ES-I3 (cell line): ENCODE results near the gene ANKS1A.
"Not testable (repeated sequence)": the region's sequence is repeated elsewhere in the genome, so short reads cannot be mapped to it uniquely, and the experiment has no call there.

Experiments
- H3K36me3 ChIP-seq: 2 replicates; pipeline ENCODE4 v1.6.1; 2013; ENCODE audit warnings: mild to moderate bottlenecking, low read length, control low read depth, moderate library complexity; ENCODE audit not compliant: insufficient read depth
- H3K4me1 ChIP-seq: 2 replicates; pipeline ENCODE4 v1.6.1; 2013; ENCODE audit warnings: mild to moderate bottlenecking, control low read depth, low read length; ENCODE audit not compliant: insufficient read depth
- H3K9ac ChIP-seq: 2 replicates; pipeline ENCODE4 v1.6.1; 2013; ENCODE audit warnings: low read depth, mild to moderate bottlenecking, low read length, moderate library complexity
- H3K9me3 ChIP-seq: 2 replicates; pipeline ENCODE4 v1.6.1; 2013; ENCODE audit warnings: mild to moderate bottlenecking, low read length, moderate library complexity; ENCODE audit not compliant: control insufficient read depth, insufficient read depth

The ANKS1A gene

DNA sequence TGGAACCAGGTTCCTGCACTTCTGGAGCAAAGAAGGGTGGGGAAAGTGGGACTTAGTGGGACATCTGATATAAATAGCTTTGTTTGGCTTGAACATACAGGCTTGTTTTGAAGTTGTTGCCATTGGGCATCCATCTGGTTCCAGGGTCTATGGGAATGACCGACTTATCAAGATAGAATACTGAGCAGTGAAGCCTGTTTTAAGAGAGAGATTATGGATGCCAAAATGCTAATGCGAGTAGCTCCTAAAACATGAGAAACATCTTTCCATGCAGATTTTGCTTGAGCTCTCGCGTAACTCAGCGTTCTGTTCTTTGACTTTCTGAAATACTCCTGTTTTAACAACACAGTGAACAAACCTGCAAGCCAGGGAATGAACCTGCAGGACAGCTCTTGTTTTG, 98.5 kb downstream of the ANKS1A start:
- Histone ChIP-seq H3K9ac (no peak overlapping the region), H3K9me3 (no peaks in the 10 kb centered on the region), H3K36me3 (peaks cover 6% of the 10 kb centered on the region; the same call in 1 of the 2 replicates), H3K4me1 (peaks cover 4% of the 10 kb centered on the region; the same call in 1 of the 2 replicates)

DNA sequence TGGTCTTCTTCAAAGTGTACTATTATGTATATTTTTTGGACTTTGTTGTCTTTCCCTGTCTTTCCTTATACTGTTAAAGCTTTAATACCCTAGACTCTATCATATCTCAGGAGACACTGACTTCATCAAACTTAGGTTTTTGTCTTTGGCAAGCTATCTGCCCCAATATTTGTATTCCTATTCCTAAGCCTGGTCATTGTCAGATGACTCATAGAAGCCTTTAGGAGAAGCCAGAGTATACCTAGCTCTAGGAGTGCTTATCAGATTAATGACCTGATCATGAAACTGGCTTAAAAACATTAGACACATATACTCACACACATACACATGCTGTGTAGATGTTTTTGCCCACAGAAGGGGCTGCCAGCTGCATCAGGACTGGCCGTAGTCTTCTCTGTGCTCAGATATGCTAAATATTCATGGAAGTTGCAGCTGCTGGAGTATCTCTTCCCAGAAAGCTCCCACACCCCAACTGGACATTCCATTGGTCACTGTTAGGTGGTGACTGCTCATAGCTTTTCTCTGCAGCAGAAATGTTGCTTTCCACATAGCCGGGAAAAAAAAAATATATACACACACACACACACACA, 102.0 kb downstream of the ANKS1A start:
- H3K9ac ChIP-seq: no peak overlapping the region
- H3K4me1 ChIP-seq: peaks cover 4% of the 10 kb centered on the region; the same call in 1 of the 2 replicates
- peaks cover 8% of the 10 kb centered on the region; the same call in 1 of the 2 replicates for H3K36me3 ChIP-seq
- no peaks in the 10 kb centered on the region for H3K9me3 ChIP-seq

DNA sequence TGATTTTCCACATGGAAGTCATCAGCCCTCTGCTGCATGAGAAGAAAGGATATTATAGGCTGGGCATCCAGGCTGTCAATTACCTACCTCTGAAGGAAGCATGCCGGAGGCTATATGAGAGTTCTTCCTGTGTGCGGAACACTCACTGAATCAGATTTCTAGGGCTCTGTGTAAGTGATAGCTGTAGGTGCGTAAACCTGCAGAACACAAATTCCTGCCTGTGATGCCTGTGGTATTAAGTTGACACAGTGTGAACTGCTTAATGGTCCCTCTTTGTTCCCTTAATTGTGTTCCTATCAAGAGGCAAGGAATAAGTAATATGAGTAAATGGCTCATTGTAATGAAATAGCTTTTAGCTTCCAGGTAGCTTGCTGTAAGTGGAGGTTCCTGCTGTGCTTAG, 103.3 kb downstream of the ANKS1A start:
- no peak overlapping the region for H3K9ac ChIP-seq
- peaks cover 8% of the 10 kb centered on the region; the same call in 1 of the 2 replicates for H3K36me3 ChIP-seq
- H3K9me3 ChIP-seq: 0 out of 2 replicates have a peak, but pooled peaks cover 3% of the 10 kb centered on the region
- H3K4me1 ChIP-seq: no peaks in the 10 kb centered on the region

DNA sequence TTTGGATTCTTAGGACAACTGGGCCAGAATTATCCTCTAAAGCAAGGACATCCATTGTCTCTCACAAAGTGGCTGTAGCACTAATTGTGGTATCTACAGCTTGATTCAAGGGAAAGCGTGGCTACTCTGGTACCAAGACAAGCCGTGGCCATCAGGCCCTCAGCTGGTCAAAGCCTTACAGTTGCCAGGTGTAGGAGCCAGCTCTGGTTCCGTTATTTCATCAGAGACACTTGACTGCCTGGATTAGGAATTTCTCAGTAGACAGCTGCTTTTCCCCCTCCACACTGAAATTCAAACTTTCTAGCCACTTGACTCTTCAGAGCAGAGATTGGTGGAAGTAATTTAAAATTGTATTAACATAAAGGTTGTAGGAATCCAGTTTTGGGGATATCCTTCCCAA, 104.2 kb downstream of the ANKS1A start:
- H3K9me3 ChIP-seq: 0 out of 2 replicates have a peak, but pooled peaks cover 3% of the 10 kb centered on the region
- no peak overlapping the region for H3K9ac ChIP-seq
- H3K36me3 ChIP-seq: peaks cover 8% of the 10 kb centered on the region; the same call in 1 of the 2 replicates
- no peaks in the 10 kb centered on the region for H3K4me1 ChIP-seq

DNA sequence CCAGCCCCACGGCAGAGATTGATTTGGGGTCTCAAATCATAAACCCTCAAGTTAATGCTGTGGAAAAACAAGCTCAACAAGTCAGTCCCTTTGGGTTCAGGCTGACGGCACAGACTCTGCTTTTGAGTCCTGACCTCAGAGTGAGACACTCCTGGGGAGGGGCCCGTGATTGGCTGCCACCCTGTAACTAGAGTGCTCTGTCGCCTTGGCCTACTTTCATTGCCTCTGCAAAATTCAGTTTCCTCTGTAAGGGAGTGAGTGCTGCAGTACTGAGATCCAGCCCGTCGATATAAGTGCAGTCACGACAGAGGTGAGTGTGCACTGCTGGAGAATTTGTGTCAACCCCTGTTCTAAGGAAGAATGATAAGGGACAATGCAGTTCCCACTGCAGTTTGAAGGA, 105.6 kb downstream of the ANKS1A start:
- peaks cover 8% of the 10 kb centered on the region; the same call in 1 of the 2 replicates for H3K36me3 ChIP-seq
- no peak overlapping the region for H3K9ac ChIP-seq
- H3K4me1 ChIP-seq: no peaks in the 10 kb centered on the region
- 0 out of 2 replicates have a peak, but pooled peaks cover 3% of the 10 kb centered on the region for H3K9me3 ChIP-seq

DNA sequence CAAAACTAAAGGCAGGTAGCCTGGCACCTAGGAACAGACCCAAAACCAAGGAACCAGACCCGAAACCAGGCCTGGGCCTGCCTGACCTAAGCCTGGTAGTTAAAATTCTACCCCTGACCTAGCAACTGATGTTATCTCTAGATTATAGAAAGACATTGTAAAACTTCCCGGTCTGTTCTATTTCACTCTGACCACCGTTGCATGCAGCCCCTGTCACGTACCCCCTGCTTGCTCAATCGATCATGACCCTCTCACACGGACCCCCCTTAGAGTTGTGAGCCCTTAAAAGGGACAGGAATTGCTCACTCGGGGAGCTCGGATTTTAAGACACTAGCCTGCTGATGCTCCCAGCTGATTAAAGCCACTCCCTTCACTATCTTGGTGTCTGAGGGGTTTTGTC, 109.4 kb downstream of the ANKS1A start:
- H3K4me1 ChIP-seq, H3K36me3 ChIP-seq, H3K9ac ChIP-seq, H3K9me3 ChIP-seq: not testable (repeated sequence)

DNA sequence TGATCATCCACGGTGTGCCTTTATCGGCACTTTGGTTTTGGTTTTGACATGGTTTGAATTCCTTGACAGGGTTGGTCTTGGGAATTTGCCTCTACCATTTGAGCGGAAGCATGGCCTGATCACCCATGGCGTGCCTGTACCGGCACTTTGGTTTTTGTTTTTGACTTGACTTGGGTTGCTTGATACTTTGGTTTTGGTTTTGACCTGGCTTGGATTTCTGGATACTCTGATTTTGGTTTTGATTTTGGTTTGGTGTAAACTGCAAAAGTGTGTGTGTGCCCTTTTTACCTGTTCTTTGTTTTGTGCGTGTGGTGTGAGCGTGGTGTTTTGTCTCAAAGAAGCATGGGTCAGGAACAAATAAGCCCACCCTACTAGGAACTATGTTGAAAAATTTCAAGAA, 110.1 kb downstream of the ANKS1A start:
- H3K9ac ChIP-seq, H3K4me1 ChIP-seq, H3K36me3 ChIP-seq, H3K9me3 ChIP-seq: not testable (repeated sequence)

DNA sequence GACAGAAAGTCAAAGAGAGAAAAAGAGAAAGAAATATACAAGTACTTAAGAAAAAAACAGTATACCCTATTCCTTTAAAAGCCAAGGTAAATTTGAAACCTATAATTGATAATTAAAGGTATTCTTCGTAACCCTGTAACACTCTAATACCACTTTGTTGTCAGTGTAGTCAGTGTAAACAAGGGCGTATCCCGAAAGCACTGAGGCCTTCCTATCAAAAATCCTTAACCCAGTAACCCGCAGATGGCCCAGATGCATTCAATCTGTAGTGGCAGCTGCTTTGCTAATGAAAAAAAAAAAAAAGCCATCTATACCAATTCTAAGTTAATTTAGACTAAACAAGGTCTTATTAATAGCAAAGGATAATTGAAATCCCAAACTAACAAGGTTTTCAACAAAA, 110.9 kb downstream of the ANKS1A start:
- H3K9me3 ChIP-seq, H3K4me1 ChIP-seq, H3K9ac ChIP-seq, H3K36me3 ChIP-seq: not testable (repeated sequence)

DNA sequence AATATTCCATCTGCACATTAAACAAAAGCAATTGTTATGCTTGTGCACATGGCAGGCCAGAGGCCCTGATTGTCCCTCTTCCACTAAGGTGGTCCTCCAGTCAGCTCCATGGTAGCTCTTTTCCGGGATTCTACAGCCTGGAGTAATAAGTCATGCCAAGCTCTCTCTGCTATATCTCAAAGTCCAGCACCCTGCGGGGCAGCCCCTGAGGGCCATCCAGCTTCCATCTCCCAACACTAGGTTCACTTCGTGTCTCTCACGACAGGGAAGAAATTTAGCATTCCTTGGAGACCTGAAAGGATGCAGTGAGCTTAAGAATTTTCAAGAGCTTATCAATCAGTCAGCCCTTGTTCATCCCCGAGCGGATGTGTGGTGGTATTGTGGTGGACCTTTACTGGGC, 112.3 kb downstream of the ANKS1A start:
- not testable (repeated sequence) for H3K9ac ChIP-seq

DNA sequence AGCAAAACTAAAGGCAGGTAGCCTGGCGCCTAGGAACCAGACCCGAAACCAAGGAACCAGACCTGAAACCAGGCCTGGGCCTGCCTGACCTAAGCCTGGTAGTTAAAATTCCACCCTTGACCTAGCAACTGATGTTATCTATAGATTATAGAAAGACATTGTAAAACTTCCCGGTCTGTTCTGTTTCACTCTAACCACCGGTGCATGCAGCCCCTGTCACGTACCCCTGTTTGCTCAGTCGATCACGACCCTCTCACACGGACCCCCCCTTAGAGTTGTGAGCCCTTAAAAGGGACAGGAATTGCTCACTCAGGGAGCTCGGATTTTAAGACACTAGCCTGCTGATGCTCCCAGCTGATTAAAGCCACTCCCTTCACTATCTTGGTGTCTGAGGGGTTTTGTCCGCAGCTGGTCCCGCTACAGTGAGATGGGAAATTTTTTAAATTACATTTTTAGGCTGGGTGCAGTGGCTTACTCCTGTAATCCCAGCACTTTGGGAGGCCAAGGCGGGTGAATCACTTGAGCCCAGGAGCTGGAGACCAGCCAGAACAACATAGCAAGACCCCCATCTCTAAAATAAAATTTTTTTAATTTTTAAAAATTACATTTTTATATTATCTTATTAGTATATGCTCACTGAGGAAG, 115.0 kb downstream of the ANKS1A start:
- H3K36me3 ChIP-seq, H3K9me3 ChIP-seq, H3K4me1 ChIP-seq, H3K9ac ChIP-seq: not testable (repeated sequence)

More for the DNA sequence above, 112.3 kb downstream of the ANKS1A start:
- H3K36me3 ChIP-seq, H3K9me3 ChIP-seq, H3K4me1 ChIP-seq: not testable (repeated sequence)

DNA sequence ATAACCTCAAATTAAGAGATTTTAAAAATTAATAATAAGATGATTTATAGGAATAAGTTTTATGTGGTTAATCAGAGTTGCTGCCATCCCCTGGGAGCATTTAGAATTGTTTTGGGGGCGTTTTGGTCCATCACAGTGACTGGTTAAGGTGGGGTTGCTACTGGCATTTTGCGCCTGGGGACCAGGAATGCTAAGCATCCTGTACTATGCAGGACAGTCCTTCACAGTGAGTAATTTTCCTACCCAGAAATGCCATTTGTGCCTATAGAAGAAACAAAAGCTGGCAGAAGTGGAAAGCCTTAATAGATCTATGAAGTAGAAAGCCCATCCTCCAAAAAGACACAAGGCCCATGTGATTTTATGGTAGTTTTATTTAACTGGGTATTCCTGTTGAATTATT, 118.0 kb downstream of the ANKS1A start:
- no peaks in the 10 kb centered on the region; the same call in 1 of the 2 replicates for H3K36me3 ChIP-seq

DNA sequence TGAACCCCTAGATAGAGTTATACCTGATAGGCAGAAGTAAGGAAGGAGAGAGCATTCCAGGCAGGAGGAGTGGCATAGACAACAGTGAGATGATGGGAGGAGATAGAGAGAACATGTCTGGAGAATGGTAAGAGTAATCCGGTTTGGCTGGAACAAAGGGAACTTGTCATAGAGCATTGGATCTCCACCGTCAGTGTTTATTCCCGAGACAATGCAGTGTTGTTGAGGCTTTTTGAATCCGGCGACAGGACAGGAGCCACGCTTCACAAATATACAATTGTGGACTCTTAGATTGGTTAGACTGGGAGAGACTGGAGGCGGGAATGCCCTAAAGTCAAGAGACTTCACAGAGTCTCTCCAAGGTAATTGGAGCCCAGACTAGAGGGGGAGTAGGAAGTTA, 119.8 kb downstream of the ANKS1A start:
- H3K36me3 ChIP-seq: no peaks in the 10 kb centered on the region
- H3K9ac ChIP-seq: no peak overlapping the region
- no peaks in the 10 kb centered on the region for H3K4me1 ChIP-seq
- no peaks in the 10 kb centered on the region for H3K9me3 ChIP-seq

More for the DNA sequence above, 118.0 kb downstream of the ANKS1A start:
- Histone ChIP-seq H3K9me3 (no peaks in the 10 kb centered on the region), H3K4me1 (no peaks in the 10 kb centered on the region), H3K9ac (no peak overlapping the region)

DNA sequence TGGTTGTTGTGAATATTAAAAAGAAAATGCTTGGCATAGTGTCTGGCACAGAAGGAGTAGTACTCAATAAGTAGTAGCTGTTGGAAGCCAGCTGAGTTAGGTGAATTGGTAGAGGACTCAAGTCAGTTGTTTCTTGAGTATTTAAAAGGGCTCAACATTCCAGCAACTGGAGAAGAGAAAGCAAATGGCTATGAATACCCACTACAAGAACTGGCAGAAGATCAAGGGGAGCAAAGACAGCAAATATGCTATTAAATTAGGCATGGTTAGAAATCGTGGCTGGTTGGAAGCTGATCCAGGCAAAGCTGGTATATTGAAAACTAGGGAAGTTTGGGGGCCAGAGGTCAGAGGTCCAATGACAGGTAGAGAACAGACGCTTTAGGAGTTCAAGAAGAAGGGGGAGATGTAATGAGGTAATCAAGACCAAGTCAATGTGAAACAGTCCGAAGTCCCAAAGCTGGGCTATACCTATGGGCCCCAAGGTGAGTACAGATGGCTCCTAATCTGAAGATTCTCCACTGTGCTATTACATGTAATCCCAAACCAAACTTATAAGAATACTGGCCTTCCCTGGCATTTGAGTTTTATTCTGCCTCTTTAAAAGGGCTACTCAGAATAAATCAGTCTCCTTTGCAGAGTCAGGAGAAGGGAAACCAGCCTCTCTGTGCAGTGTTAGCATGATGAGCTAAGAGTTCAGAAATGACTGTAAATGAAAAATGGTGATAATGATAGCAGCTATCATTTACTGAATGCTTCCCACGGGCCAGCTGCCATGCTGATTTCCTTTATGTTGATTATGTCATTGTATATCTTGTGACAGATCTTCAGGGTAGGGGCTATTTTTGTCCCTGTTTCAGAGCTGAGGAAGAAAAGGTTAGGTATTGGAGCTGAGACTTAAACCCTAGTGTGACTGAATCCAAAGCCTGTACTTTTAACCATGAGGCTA, 122.3 kb downstream of the ANKS1A start:
- Histone ChIP-seq H3K36me3 (no peaks in the 10 kb centered on the region), H3K9ac (no peak overlapping the region), H3K9me3 (no peaks in the 10 kb centered on the region), H3K4me1 (peaks cover 10% of the 10 kb centered on the region; the same call in 1 of the 2 replicates)

DNA sequence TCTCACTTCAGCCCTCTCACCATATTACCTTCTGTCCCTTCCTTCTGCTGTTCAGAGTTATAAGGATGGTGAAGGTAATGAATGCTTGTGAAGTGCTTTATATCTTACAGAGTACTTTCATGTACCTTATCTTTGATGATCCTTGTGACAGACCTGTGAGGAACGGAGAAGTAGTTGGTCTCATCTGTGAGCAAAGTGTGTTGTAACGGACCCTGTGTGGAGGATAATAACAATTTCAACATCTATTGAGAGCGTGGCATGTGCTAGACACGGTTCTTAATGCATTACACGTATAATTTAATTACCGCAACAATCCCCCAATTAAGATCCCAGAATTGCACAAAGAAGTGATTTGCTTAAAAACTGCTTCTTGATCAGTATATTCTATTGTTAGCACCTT, 124.6 kb downstream of the ANKS1A start:
- Histone ChIP-seq H3K4me1 (peaks cover 16% of the 10 kb centered on the region; the same call in 1 of the 2 replicates), H3K9me3 (no peaks in the 10 kb centered on the region), H3K9ac (no peak overlapping the region), H3K36me3 (no peaks in the 10 kb centered on the region)
